Cardiac fibroblast (primary cell): ENCODE measurements around the gene TM4SF4.

Experiments
- DNase-seq, 2 donors: peaks; one replicate each; pipeline versions ENCODE4 v3.0.0 to v3.0.0-alpha.2; 2010; ENCODE audit warnings: low read depth in 2 of 2
- H3K4me3 ChIP-seq, 2 donors: replicated peaks in 1 of 2; 1 replicate in 1 of 2; 2 replicates in 1 of 2; pipeline ENCODE4 v1.5.1; 2011; ENCODE audit warnings: low read depth in 2 of 2, low read length in 2 of 2, mild to moderate bottlenecking in 2 of 2, moderate library complexity in 1 of 2
- TF ChIP-seq, protein P1 (sequence below): IDR thresholded peaks from one replicate; pipeline ENCODE4 v1.5.1; 2011; ENCODE audit warnings: low read depth, mild to moderate bottlenecking, low read length, inconsistent platforms

Gene TM4SF4

DNA sequence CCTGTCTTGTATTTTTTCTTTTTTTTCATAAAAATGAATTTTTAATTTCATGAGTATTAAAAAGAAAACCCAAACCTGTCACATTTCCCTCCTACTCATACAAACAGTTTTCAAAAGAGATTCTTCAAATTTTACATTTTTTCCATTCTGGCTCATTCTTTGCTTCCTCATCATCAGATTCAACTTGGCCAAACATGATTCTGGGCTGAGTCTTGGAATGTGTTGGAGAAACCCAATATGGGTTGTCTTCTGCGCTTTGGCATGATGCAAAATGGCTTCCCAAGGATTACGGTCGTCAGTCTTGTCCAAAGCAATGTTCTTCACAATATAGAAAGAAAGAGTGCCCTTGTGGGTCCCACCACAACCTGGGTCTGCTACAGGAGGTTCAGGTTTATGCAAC, 12.4 kb upstream of the TM4SF4 start:
- H3K4me3 ChIP-seq, result no peak overlapping the region
- DNase-seq, result no peak
- TF ChIP-seq, protein P1, sequence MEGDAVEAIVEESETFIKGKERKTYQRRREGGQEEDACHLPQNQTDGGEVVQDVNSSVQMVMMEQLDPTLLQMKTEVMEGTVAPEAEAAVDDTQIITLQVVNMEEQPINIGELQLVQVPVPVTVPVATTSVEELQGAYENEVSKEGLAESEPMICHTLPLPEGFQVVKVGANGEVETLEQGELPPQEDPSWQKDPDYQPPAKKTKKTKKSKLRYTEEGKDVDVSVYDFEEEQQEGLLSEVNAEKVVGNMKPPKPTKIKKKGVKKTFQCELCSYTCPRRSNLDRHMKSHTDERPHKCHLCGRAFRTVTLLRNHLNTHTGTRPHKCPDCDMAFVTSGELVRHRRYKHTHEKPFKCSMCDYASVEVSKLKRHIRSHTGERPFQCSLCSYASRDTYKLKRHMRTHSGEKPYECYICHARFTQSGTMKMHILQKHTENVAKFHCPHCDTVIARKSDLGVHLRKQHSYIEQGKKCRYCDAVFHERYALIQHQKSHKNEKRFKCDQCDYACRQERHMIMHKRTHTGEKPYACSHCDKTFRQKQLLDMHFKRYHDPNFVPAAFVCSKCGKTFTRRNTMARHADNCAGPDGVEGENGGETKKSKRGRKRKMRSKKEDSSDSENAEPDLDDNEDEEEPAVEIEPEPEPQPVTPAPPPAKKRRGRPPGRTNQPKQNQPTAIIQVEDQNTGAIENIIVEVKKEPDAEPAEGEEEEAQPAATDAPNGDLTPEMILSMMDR, result no peak

DNA sequence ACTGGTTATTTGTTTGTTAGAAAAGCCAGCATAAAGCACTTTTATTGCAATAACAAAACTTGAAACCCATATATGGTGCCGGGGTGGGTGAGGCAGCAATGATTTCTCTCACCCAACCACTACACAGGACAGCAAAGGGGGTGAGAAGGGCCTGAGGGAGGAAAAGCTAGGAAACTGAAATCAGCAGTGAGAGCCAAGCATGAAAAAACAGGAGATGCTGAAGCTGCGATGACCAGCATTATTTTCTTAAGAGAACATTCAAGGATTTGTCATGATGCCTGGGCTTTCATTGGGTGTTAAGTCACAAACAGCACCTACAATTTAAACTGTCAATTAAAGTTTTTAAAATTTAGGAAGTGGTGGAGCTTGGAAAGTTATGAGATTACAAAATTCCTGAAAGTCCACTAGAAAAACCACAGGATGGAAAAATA, 11.9 kb upstream of the TM4SF4 start:
- TF ChIP-seq, protein P1, result no peak
- no peak overlapping the region for H3K4me3 ChIP-seq
- DNase-seq, result peak; percentile 15 to 63

DNA sequence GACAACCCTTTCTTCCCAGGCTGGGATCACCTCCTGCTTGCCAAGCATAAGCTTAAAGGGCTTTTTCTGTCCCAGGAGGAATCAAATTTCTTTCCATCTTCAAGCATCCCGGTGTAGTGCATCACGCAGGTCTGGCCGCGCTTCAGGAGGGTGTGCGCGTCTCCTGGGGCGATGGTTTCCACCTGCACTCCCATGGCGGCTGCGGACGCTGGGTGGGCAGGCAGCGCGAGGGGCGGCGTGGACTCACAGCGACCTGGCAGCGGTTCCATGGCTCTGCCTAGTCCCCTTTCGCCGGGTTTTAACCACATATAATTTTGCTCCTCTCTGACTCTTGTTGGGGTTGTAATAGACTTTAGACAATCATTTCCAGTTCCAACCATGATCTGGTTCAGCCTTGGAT, 10.6 kb upstream of the TM4SF4 start:
- TF ChIP-seq, protein P1, result no peak
- no peak overlapping the region for H3K4me3 ChIP-seq
- no peak for DNase-seq

DNA sequence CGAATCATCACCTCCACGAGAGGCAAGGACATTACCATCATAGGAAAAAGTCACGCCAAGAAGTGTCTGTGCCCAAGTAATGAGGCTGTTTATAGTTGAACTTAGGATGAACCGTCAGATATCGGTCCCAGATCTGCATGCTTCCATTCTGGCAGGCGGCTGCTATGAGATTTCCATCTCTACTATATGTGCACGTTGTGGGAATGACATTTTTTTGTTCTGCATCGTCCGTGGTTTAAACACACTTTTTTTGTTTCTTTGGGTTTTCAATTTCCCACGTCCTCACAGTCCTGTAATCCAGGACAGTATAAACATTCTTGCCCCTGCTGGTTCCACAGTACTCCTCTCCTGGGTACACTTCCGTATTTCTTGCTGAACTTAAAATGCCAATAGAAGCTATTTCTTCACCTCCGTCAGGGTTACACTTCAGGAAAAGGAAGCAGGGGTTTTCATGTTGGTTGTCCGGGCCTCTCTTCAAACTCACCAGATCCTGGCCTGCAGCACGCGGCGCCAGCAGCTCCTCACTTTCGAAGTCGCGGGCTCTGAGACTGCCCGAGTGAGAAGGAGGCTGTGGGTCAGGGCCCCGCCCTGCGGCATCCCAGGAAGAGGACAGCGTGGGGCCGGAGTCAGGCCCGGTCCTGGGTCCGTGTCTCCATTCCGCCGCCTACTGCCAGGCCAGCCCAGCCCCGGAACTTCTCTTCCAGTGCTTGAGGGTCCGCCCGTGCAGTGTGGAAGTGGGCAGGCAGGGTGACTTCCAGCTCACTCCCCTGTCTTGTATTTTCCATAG, 9.8 kb upstream of the TM4SF4 start:
- H3K4me3 ChIP-seq, result no peak overlapping the region
- TF ChIP-seq, protein P1, result no peak
- DNase-seq, result no peak

DNA sequence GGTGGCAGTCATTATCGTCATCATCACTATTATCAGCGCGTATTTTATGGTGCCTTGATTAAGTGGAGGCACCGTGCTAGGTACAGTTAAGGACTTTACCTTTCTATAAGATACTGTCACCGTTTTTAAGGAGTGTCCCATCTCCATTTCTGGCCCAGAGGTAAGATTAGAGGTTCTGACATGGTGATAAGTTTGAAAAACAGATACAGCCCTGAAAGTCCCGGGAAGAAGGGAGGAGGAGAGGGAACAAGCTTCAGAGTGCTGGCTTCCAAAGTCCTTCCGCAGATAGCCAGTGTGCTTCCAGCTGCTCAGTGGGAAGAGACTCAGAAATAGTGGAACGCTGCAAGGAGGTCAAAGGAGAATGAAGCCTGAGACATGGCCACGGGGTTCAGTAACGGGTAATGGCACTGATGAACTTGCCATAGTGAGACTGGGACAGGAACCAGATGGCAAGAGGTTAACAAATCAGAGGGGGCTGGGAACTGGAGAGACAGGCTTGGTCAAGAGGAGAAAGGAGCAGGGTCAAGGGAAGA, 9.1 kb upstream of the TM4SF4 start:
- no peak overlapping the region for H3K4me3 ChIP-seq
- no peak for DNase-seq
- TF ChIP-seq, protein P1, result no peak

DNA sequence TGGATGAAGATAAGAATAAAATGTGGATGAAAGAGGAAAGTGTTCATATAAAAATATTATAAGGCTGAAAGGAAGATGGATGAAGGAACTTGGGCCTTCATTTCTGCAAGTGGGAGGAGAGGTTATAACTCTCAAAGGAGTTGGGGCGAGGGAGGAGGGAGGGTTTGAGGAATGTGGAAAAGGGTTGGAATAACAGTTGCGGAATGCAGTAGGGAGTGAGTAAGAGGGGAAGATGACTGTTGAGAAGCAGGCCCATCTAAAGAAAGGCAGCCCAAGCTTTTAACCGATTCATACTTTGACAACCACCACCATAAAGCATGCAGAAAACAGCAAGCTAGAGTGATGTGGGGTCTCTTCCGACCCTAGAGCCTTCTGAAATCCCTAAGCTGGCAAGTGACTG, 8.3 kb upstream of the TM4SF4 start:
- H3K4me3 ChIP-seq, result no peak overlapping the region
- peak; percentile 86 to 95 for DNase-seq
- TF ChIP-seq, protein P1, result no peak
